Loucy (cell line): ENCODE results near the gene DOCK6.

ENCODE experiments used
- CTCF ChIP-seq: fragments of 200-600 bp; sonication (generic); conservative IDR thresholded peaks from 2 replicates; pipeline ENCODE4 v1.5.1; 2014; ENCODE audit warnings: mild to moderate bottlenecking, antibody characterized with exemption, low read length
- EZH2phosphoT487 ChIP-seq: fragments of 200-600 bp; IDR thresholded peaks from 2 replicates; pipeline ENCODE4 v1.6.1; 2018; ENCODE audit warnings: antibody characterized with exemption, mild to moderate bottlenecking, moderate library complexity, borderline replicate concordance

DNA sequence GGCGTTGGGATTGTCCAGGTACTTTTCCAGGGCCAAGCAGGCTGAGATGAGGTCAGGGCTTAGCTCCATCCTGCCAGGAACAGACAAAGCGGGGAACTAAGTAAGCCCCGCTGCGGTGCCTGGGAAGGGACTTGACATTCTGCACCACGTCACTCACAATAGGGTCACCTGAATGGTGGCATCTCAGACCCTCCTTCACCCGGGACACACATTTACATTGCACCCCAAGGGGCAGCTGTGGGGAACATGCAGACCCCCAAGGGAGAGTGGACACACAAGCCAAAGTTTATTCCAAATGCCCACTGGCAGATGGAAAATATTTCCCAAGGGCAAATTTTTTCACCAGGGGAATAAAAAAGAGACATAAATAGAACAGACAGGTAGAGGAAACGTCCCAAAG is 86.4 kb downstream of the DOCK6 start:
- no peak for TF ChIP-seq CTCF
- no peak for TF ChIP-seq EZH2phosphoT487
